Neural progenitor cell (in vitro differentiated cells): ENCODE data around the gene SIGLEC15. TPM values are rescaled to one million over a fixed set of nuclear protein-coding genes. Genes with fewer than 3 reads are reported as not detected.

Source experiments
- DNase-seq: peaks from one replicate; pipeline ENCODE4 v3.0.0-alpha.2; 2016; ENCODE audit warnings: low spot score
- H2AFZ ChIP-seq: fragments of 200-600 bp; sonication (generic); replicated peaks from 2 replicates; pipeline ENCODE4 v1.6.1; 2016; ENCODE audit warnings: antibody characterized with exemption
- H3F3A ChIP-seq: fragments of 200-600 bp; sonication (generic); 2 replicates; pipeline ENCODE4 v1.6.1; 2016; ENCODE audit warnings: antibody characterized with exemption, low read depth
- H3K27ac ChIP-seq: fragments of 200-600 bp; sonication (generic); 2 replicates; pipeline ENCODE4 v1.5.1; 2016; ENCODE audit warnings: mild to moderate bottlenecking
- H3K27me3 ChIP-seq: fragments of 200-600 bp; sonication (generic); 2 replicates; pipeline ENCODE4 v1.6.1; 2016; ENCODE audit warnings: mild to moderate bottlenecking, moderate library complexity
- H3K36me3 ChIP-seq: fragments of 200-600 bp; sonication (generic); 2 replicates; pipeline ENCODE4 v1.5.1; 2016
- H3K4me1 ChIP-seq: fragments of 200-600 bp; sonication (generic); 2 replicates; pipeline ENCODE4 v1.6.1; 2016; ENCODE audit warnings: mixed run types
- H3K4me2 ChIP-seq: fragments of 200-600 bp; sonication (generic); 2 replicates; pipeline ENCODE4 v1.6.1; 2016
- H3K4me3 ChIP-seq: fragments of 200-600 bp; sonication (generic); 2 replicates; pipeline ENCODE4 v1.5.1; 2016
- H3K79me2 ChIP-seq: fragments of 200-600 bp; sonication (generic); 2 replicates; pipeline ENCODE4 v1.6.1; 2016; ENCODE audit warnings: low read depth
- H3K9ac ChIP-seq: fragments of 200-600 bp; sonication (generic); 2 replicates; pipeline ENCODE4 v1.6.1; 2016
- H3K9me3 ChIP-seq: fragments of 200-600 bp; sonication (generic); 2 replicates; pipeline ENCODE4 v1.5.1; 2016; ENCODE audit warnings: low read depth
- H4K20me1 ChIP-seq: fragments of 200-600 bp; sonication (generic); 2 replicates; pipeline ENCODE4 v1.6.1; 2016; ENCODE audit warnings: low read depth
- H3K27ac Mint-ChIP-seq: 3 replicates; pipeline ENCODE4 v1.8.0; 2021; ENCODE audit warnings: mixed read lengths
- H3K27me3 Mint-ChIP-seq: 2 replicates; pipeline ENCODE4 v1.8.0; 2022; ENCODE audit warnings: low read depth, mild to moderate bottlenecking, inconsistent platforms, moderate library complexity, mixed read lengths; ENCODE audit not compliant: insufficient read depth
- H3K36me3 Mint-ChIP-seq: 3 replicates; pipeline ENCODE4 v1.8.0; 2021; ENCODE audit warnings: mixed read lengths
- H3K4me1 Mint-ChIP-seq: 3 replicates; pipeline ENCODE4 v1.8.0; 2021; ENCODE audit warnings: mixed read lengths
- H3K4me3 Mint-ChIP-seq: 3 replicates; pipeline ENCODE4 v1.8.0; 2021; ENCODE audit warnings: mild to moderate bottlenecking, moderate library complexity, mixed read lengths
- H3K9me3 Mint-ChIP-seq: 3 replicates; pipeline ENCODE4 v1.8.0; 2020; ENCODE audit warnings: mixed read lengths
- EZH2 ChIP-seq: fragments of 200-600 bp; sonication (generic); IDR thresholded peaks from 2 replicates; pipeline ENCODE4 v1.6.1; 2017; ENCODE audit warnings: antibody characterized with exemption, mild to moderate bottlenecking, moderate library complexity
- EZH2phosphoT487 ChIP-seq: fragments of 200-600 bp; sonication (generic); IDR thresholded peaks from 2 replicates; pipeline ENCODE4 v1.6.1; 2017; ENCODE audit warnings: antibody characterized with exemption
- total RNA-seq: library from RNA; depleted of rRNA; stranded (reverse); fragments of >200 nt; gene quantifications from 2 replicates; pipeline ENCODE4 v1.2.3, GENCODE V29; 2015; ENCODE audit warnings: low replicate concordance
- TF ChIP-seq, protein P1 (sequence below): fragments of 200-600 bp; sonication (generic); IDR thresholded peaks from 2 replicates; pipeline ENCODE4 v1.5.1; 2017; ENCODE audit warnings: antibody characterized with exemption, mild to moderate bottlenecking

SIGLEC15 gene
- total RNA-seq, 1 donor from 2014 or later = not detected

DNA sequence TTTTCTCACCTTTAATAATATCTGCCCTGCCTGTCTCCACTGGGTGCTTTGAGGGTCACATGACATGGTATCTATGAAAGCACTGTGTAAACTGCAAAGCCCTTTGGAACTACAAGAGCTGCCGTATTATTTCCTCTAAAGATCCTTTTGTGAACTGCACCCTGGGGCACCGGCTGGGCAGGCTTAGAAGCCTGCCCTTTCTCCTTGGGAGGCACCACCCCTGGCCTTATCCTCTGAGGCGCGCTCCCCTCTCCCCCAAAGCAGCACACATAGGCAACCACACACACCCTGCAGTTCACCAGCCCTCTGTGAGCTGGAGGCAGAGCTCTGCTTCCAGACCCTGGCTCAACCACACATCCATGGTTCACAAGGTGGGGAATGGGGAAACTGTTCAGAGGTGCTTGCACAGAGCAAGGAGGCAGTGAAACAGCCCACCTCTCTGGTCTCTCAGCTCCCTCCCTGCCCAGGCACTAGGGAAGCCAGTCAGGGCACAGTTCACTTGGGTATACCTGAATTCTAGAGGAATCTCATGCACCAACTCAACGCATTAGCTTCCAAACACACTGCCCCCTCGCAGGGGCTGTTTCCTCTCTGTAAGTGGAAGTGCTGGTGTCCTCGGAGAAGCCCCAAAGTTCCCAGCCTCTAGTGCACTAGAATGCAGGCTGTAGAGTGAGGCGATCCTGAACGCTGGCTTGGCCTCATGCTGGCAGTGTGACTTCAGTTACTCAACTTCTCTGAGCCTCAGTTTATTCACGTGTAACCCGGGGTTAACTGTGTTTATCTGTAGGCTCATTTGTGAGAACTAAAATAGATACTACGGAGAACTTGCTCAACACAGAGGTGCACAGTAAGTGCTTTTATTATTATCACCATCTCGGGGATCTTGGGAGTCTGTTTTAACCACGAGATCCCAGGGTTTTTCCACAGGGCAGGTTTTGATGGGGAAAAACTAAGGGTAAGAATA lies 11.0 kb downstream of the SIGLEC15 start:
- Histone ChIP-seq H3K4me1 (peaks cover 21% of the 10 kb centered on the region), H3K4me2 (peak overlapping the region; percentile 82), H3K27me3 (peaks cover 49% of the 10 kb centered on the region), H2AFZ (no peak overlapping the region), H3F3A (peaks cover 9% of the 10 kb centered on the region), H3K27ac (no peak overlapping the region), H4K20me1 (peaks cover 15% of the 10 kb centered on the region), H3K36me3 (no peaks in the 10 kb centered on the region), H3K9ac (no peak overlapping the region), H3K4me3 (peak overlapping the region; percentile 42), H3K79me2 (no peaks in the 10 kb centered on the region), H3K9me3 (no peaks in the 10 kb centered on the region)
- peaks cover 2% of the 10 kb centered on the region for H3K9me3 Mint-ChIP-seq
- H3K4me3 Mint-ChIP-seq = peak overlapping the region; percentile 78
- H3K27ac Mint-ChIP-seq = no peak overlapping the region
- peaks cover 30% of the 10 kb centered on the region for H3K4me1 Mint-ChIP-seq
- H3K27me3 Mint-ChIP-seq = peaks cover 31% of the 10 kb centered on the region
- DNase-seq = peak; percentile 33
- H3K36me3 Mint-ChIP-seq = no peaks in the 10 kb centered on the region
- no peak for TF ChIP-seq EZH2
- TF ChIP-seq, protein P1, sequence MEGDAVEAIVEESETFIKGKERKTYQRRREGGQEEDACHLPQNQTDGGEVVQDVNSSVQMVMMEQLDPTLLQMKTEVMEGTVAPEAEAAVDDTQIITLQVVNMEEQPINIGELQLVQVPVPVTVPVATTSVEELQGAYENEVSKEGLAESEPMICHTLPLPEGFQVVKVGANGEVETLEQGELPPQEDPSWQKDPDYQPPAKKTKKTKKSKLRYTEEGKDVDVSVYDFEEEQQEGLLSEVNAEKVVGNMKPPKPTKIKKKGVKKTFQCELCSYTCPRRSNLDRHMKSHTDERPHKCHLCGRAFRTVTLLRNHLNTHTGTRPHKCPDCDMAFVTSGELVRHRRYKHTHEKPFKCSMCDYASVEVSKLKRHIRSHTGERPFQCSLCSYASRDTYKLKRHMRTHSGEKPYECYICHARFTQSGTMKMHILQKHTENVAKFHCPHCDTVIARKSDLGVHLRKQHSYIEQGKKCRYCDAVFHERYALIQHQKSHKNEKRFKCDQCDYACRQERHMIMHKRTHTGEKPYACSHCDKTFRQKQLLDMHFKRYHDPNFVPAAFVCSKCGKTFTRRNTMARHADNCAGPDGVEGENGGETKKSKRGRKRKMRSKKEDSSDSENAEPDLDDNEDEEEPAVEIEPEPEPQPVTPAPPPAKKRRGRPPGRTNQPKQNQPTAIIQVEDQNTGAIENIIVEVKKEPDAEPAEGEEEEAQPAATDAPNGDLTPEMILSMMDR = no peak
- TF ChIP-seq EZH2phosphoT487 = no peak

DNA sequence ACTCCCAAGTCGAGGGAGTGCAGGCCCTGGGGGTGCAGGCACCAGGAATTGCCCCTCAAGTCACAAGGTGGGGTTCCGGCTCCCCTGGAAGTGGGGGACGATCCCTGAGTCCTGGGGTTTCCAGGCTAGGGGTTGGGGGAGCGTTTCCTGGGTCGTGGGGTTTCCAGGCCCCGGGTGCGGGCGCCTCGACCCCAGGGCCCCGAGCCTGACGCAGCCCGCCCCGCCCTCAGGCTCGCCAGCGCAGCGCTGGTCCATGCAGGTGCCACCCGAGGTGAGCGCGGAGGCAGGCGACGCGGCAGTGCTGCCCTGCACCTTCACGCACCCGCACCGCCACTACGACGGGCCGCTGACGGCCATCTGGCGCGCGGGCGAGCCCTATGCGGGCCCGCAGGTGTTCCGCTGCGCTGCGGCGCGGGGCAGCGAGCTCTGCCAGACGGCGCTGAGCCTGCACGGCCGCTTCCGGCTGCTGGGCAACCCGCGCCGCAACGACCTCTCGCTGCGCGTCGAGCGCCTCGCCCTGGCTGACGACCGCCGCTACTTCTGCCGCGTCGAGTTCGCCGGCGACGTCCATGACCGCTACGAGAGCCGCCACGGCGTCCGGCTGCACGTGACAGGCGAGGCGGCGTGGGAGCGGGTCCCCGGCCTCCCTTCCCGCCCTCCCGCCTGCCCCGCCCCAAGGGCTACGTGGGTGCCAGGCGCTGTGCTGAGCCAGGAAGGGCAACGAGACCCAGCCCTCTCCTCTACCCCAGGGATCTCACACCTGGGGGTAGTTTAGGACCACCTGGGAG lies 12.0 kb downstream of the SIGLEC15 start:
- no peak overlapping the region for H3K27ac ChIP-seq
- no peaks in the 10 kb centered on the region for H3K9me3 ChIP-seq
- H4K20me1 ChIP-seq = peaks cover 15% of the 10 kb centered on the region
- H3K36me3 ChIP-seq = no peaks in the 10 kb centered on the region
- H3K79me2 ChIP-seq = no peaks in the 10 kb centered on the region
- H3K9ac ChIP-seq = no peak overlapping the region
- Mint-ChIP-seq H3K9me3 (no peaks in the 10 kb centered on the region), H3K4me1 (peaks cover 28% of the 10 kb centered on the region), H3K36me3 (no peaks in the 10 kb centered on the region), H3K27me3 (peaks cover 31% of the 10 kb centered on the region), H3K27ac (no peak overlapping the region), H3K4me3 (peak overlapping the region; percentile 75)
- H3F3A ChIP-seq = peaks cover 9% of the 10 kb centered on the region
- peak overlapping the region; percentile 82 for H3K4me2 ChIP-seq
- peak overlapping the region; percentile 36 for H2AFZ ChIP-seq
- H3K4me1 ChIP-seq = peaks cover 21% of the 10 kb centered on the region
- TF ChIP-seq EZH2 (peak; percentile 64), EZH2phosphoT487 (no peak)
- TF ChIP-seq, protein P1 = peak; percentile 41
- peaks cover 49% of the 10 kb centered on the region for H3K27me3 ChIP-seq
- peak overlapping the region; percentile 42 for H3K4me3 ChIP-seq
- DNase-seq = peak; percentile 88

DNA sequence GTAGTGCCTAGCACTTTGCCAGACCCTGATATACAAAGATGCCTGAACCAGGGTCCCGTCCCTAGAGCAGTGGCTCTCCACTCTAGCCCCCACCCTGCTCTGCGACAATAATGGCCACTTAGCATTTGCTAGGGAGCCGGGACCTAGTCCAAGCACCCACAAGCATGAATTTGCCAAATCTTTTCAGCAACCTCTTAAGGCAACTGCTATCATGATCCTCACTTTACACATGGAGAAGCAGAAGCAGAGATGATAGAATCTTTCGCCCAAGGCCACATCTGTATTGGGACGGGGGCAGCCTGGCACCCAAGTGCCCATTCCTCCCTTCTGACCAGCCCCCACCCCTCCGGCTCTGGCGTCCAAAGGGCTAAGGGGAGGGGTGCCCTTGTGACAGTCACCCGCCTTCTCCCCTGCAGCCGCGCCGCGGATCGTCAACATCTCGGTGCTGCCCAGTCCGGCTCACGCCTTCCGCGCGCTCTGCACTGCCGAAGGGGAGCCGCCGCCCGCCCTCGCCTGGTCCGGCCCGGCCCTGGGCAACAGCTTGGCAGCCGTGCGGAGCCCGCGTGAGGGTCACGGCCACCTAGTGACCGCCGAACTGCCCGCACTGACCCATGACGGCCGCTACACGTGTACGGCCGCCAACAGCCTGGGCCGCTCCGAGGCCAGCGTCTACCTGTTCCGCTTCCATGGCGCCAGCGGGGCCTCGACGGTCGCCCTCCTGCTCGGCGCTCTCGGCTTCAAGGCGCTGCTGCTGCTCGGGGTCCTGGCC lies 13.0 kb downstream of the SIGLEC15 start:
- H3K27ac Mint-ChIP-seq = no peak overlapping the region
- no peak for TF ChIP-seq EZH2phosphoT487
- TF ChIP-seq EZH2 = no peak
- TF ChIP-seq, protein P1 = no peak
- H3K27me3 Mint-ChIP-seq = peaks cover 32% of the 10 kb centered on the region
- Histone ChIP-seq H3K4me2 (no peak overlapping the region), H4K20me1 (peaks cover 15% of the 10 kb centered on the region), H3K4me1 (peaks cover 15% of the 10 kb centered on the region), H3K79me2 (no peaks in the 10 kb centered on the region), H3F3A (peaks cover 9% of the 10 kb centered on the region), H3K4me3 (no peak overlapping the region), H2AFZ (no peak overlapping the region), H3K9ac (no peak overlapping the region), H3K9me3 (no peaks in the 10 kb centered on the region), H3K27me3 (peaks cover 49% of the 10 kb centered on the region), H3K36me3 (no peaks in the 10 kb centered on the region), H3K27ac (no peak overlapping the region)
- H3K36me3 Mint-ChIP-seq = no peaks in the 10 kb centered on the region
- peaks cover 24% of the 10 kb centered on the region for H3K4me1 Mint-ChIP-seq
- DNase-seq = no peak
- peak overlapping the region; percentile 75 for H3K4me3 Mint-ChIP-seq
- no peaks in the 10 kb centered on the region for H3K9me3 Mint-ChIP-seq
